ENCODE measurements around the gene DHX35.
"Not testable (repeated sequence)": the region's sequence is repeated elsewhere in the genome, so short reads cannot be mapped to it uniquely, and the experiment has no call there.

Gene DHX35

GRCh38 chr20:38940644-38941043 lies 21.5 kb upstream of the DHX35 start:
- no peak for DNase-seq

GRCh38 chr20:38941726-38942389 lies 20.3 kb upstream of the DHX35 start:
- DNase-seq, result no peak

DNA sequence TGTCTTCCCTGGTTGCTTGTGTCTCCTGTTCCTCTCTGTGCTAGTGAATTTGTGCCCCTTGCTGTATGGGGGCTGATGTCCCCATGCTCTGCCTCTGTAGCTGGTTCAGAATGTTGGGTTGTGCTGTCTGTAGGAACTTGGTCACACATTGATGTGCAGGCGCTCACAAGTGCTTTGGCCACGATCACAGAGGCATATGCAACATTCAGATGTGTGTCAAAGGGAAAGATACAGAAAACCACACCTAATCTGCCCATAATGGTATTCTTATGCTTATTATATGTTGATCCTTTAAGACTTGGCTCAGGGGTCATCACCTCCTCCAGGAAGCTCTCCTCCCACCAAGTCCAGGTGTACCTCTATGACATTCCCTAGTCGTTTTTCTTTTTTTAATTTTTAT lies 17.1 kb upstream of the DHX35 start:
- DNase-seq, result no peak

DNA sequence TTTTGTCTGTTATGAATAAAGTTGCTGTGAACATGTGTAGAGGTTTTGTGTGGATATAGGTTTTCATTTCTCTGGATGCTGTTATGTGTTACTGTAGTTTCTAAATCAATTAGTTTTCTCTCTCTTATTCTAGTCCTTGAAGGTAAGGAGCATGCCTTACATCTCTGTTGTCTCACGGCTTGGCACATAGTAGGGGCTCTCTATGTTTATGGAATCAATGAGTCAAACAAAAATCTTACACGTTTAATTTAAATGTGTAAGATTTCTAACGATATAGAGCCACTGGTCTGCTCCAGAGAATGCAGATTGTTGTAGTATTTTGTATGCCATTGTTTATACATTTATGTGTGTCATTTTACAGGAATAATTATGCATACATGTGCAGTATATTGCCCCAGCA lies 15.3 kb upstream of the DHX35 start:
- DNase-seq, result no peak

GRCh38 chr20:38947931-38948362 lies 14.2 kb upstream of the DHX35 start:
- no peak for DNase-seq

- DNase-seq, result no peak
These were observed 11.9 kb upstream of the DHX35 start for GRCh38 chr20:38950254-38950653.

DNA sequence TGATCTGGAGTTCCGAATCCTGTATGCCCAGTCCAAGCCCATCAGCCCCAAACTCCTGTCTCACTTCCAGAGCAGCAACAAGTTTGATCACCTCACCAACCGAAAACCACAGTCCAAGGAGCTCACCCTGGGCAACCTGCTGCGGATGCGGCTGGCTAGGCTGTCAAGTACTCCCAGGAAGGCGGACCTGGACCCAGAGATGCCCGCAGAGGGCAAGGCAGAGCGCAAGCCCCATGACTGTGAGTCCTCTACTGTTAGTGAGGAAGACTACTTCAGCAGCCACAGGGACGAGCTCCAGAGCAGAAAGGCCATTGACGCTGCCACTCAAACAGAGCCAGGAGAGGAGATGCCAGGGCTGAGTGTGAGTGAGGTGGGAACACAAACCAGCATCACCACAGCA lies 10.5 kb upstream of the DHX35 start:
- no peak for DNase-seq

- no peak for DNase-seq
These were observed 10.0 kb upstream of the DHX35 start for GRCh38 chr20:38952153-38952552.

DNA sequence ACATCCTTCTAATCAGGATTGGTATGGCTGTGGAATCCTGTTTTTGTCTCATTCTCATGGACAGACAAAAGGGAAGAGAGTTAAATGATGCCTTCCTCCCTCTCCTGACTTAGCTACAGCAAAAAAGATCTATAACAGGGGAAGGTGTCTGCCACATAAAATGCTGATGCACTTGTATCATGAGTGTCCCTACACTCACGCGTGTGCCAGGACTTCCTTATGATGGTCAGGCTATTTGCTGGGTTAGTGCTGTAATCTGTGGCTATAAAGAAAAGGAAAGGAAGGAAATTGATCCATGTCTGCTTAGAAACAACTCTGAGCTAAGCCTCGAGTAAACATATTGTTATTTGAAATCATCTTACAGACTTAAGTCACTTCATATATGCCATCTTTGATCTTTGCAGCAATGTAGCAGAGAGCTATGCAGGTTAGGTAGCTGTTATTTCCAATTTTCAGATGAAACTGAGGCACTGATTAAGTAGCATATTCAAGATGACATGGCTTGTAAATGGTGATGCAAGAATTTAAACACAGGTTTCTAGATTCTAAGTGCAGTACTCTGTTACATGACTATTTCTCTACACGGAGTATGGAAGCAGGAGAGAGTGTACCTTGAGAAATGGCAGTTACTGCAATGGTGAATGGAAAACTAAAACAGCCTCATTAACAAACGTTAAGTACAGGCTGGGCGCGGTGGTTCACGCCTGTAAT lies 8.4 kb upstream of the DHX35 start:
- DNase-seq, result no peak

- DNase-seq, result no peak
These were observed 4.8 kb upstream of the DHX35 start for GRCh38 chr20:38957235-38957876.

DNA sequence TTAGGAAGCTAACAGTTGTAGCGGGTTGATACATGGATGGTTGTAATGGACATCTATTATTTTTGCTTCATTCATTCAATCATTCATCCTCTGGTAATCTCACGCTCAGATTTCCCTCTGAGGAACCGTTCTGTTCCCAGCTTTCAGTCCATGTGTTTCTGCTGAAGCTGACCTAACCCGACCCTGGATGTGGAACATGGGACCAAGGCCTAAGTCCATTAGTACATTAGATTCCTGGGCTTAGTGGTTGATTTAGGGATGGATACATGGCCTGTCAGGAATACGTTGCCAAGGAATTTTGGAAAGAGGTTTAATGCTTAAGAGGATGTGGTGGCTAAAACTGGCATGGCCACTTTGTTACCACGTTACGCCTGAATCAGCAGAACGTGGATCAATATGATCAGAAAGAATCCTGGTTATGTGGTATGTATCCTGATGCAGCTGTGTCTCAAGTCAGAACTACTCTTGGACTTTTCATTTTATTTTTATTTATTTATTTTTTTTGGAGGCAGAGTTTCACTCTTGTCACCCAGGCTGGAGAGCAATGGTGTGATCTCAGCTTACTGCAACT lies 4.1 kb upstream of the DHX35 start:
- DNase-seq, result no peak

GRCh38 chr20:38960187-38960687 lies 1.9 kb upstream of the DHX35 start:
- not testable (repeated sequence) for DNase-seq

- DNase-seq, result no peak
These were observed 557 bp upstream of the DHX35 start for GRCh38 chr20:38961530-38962043.

DNA sequence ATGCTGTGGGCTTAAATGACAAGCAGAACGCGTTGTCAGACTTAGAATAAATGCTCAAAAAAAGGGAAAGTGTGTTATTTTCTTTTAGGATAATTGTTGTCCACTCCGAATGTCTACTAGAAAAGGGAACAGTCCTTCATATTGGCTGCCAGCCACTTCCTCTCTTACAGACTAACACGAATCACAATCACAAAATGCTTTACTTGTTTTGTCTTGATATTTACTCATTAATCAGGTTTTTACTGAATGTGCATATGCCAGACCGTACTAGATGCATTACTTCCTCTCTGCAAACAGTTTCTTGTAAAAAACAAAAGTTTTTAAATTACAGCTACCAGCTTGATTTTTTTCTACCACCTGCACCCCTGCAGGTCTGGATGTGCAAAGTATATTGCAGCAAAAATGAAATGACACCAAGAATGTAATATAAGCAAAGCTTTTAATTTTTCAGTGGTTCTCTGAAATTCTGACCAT lies 821 bp downstream of the DHX35 start:
- DNase-seq, result no peak

GRCh38 chr20:38963745-38964144 lies 1.6 kb downstream of the DHX35 start:
- no peak for DNase-seq

GRCh38 chr20:38965264-38965663 lies 3.1 kb downstream of the DHX35 start:
- DNase-seq, result no peak

DNA sequence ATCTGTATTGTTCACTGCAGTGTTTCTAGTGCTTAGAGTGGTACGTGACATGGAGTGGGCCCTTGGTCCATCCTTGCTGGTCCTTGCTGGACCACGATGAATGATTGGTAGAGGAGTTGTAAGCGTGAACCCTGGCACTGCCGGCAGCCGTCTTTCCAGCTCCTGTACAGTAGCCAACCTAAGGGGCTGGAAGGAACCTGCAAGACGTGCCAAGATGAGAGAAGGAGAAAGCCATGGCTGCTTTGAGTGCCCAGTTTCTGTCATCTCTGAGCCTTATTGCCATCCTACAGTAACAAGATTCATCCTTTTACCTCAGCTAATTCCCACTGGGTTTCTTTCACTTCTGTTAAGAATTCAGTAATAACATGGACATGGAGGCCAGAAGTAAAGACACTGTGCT lies 5.9 kb downstream of the DHX35 start:
- no peak for DNase-seq

DNA sequence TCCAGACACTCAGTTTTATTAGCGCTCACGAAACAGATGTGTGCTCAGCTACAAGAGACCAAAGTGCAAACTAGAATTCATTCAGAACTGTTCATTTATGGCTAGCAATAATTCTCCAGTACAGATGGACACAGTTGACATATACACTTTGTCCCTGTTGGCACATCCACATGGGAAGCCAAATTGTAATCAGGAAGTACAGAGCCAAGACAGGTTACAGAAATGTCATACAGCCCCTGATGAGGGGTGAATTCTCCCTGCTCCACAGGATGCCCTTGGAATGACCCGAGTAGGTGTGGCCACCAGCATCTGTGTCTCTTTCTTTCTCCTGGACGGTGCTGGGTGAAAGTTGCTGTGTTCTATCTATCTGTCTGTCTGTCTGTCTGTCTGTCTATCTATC lies 7.6 kb downstream of the DHX35 start:
- no peak for DNase-seq

DNA sequence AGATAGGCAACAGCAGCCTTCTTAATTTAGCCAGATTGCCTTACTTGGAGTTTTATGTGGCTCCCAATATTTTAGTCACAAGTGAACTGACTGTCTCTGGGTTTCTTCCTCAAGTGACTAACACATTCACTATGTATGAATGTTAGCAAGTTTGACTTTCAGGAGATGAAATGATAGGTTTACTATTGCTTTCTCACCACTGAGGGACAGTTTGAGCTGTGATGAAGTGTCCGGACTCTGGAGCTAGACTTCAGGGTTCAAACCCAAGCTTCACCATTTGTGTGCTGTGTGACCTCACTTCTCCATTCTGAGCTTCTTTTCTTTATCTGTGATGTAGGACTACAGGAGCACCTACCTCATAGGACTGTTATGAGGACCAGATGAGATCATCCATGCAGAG lies 8.2 kb downstream of the DHX35 start:
- DNase-seq, result no peak

DNA sequence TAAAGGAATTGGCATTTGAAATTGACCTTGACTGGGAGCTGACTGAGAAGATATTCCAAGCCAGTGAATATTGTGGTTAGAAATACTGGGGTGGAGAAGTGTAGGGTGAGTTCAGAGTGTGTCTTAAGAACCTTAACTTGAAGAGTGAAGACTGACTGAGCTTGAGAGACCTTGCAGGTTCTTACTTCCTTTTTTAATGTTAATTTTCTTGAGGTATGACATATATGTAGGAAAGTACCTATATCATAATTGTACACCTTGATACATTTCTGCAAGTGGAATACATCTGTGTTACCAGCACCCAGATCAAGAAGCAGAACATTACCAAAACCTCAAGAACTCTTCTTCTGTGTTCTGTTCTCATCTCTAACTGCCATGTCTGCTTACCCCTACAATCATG lies 11.0 kb downstream of the DHX35 start:
- no peak for DNase-seq

DNA sequence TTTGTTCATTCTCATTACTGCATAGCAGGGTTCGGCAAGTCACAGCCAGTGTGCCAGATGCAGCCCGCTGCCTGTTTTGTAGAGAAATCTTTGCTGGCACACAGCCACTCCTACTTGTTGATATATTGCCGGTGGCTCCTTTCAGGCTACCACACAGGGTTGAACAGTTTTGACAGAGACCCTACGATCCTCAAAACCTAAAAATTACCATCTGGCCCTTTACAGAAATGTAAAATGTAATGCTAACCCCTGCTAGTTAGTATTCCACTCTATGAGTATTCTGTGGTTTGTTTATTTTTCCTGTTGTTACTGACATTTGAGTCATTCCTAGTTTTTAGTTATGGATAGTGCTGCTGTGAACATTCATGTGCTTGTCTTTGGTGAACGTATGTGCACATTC lies 11.5 kb downstream of the DHX35 start:
- DNase-seq, result peak; percentile 26

GRCh38 chr20:38975539-38976120 lies 13.5 kb downstream of the DHX35 start:
- DNase-seq, result no peak

- DNase-seq, result no peak
These were observed 17.3 kb downstream of the DHX35 start for GRCh38 chr20:38979434-38979833.
